Measurements from ENCODE around the gene ZNF689.

DNA sequence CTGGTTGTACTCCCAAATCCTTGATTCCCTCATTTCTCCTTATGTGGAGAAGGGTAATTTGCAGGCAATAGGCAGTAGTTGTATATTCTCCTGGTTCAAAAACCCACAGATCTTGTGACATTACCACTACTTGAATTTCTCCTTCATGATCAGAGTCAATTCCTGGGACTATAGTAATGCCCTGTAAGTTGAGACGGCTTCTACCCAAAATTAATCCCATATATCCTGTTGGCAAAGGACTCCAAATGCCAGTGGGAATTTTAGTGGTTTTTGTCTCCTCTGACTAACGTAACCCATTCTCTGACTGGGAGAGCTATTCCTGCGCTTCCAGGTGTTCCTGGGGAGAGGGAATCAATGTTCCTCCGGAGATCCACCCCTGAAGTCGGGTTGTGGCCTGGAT lies 11.6 kb upstream of the ZNF689 start:
- TF ChIP-seq CTCF (IDR thresholded peaks at IDR 0.05) (no peak), POLR2A (IDR thresholded peaks at IDR 0.05) (no peak)
